ENCODE results near the gene IFT122.
"Not testable (repeated sequence)": the region's sequence is repeated elsewhere in the genome, so short reads cannot be mapped to it uniquely, and the experiment has no call there.

Gene IFT122

DNA sequence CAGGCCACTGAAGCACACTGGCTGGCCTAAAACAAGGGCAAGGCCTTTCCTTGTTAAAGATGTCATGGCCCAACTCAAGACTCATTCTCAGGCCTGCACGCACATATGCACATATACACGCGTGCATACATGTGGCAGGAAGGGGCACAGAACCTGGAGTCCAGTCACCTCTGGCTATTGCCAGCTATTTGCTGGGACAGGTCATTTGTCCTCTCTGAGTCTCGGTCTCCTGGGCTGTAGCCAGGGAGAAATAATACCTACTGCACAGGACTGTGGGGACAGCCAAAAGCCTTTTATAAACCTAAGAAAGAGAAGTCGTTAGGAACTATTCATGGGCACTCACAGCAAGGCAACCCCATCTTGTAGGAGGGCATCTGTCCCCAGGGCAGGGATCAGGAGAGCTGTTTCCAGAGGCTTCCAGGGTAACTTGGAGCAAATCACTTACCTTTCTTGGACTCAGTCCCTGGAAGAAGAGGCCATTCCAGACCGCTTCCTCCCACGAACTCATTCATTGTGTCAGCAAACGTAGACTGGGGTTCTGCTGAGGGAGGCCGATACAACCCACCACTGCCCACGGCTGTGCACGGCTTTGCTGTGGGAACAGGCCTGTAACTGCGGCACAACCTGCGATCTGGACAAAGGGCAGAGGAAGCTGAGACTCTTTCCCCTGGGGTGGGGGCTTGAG lies 47.3 kb downstream of the IFT122 start:
- Histone ChIP-seq H3K27ac (ENCODE audit: low read length) (no peak overlapping the region), H3K9me3 (ENCODE audit: control insufficient read depth in 2 of 2, low read length in 2 of 2) (no peaks in the 10 kb centered on the region), H3K36me3 (ENCODE audit: control insufficient read depth in 2 of 2, insufficient read depth in 2 of 2, low read length in 2 of 2) (peaks cover 13 to 19% of the 10 kb centered on the region in 2 donors), H3K9ac (ENCODE audit: low read length in 2 of 2) (no peak overlapping the region), H3K4me3 (ENCODE audit: low read length in 2 of 2) (no peak overlapping the region), H3K4me1 (ENCODE audit: control insufficient read depth, insufficient read depth, low read length) (peaks cover 12% of the 10 kb centered on the region), H3K27me3 (ENCODE audit: control insufficient read depth in 1 of 2, insufficient read depth in 2 of 2, low read length in 2 of 2) (no peaks in the 10 kb centered on the region)

- H3K27ac ChIP-seq (ENCODE audit: low read length); H3K27me3 ChIP-seq (ENCODE audit: control insufficient read depth in 1 of 2, insufficient read depth in 2 of 2, low read length in 2 of 2); H3K9ac ChIP-seq (ENCODE audit: low read length in 2 of 2); H3K9me3 ChIP-seq (ENCODE audit: control insufficient read depth in 2 of 2, low read length in 2 of 2); H3K4me3 ChIP-seq (ENCODE audit: low read length in 2 of 2): not testable (repeated sequence)
- H3K4me1 ChIP-seq (ENCODE audit: control insufficient read depth, insufficient read depth, low read length): peaks cover 12% of the 10 kb centered on the region
- H3K36me3 ChIP-seq (ENCODE audit: control insufficient read depth in 2 of 2, insufficient read depth in 2 of 2, low read length in 2 of 2): peaks cover 18 to 23% of the 10 kb centered on the region in 2 donors
Measured at GRCh38 chr3:129487868-129488335, 47.9 kb downstream of the IFT122 start.

DNA sequence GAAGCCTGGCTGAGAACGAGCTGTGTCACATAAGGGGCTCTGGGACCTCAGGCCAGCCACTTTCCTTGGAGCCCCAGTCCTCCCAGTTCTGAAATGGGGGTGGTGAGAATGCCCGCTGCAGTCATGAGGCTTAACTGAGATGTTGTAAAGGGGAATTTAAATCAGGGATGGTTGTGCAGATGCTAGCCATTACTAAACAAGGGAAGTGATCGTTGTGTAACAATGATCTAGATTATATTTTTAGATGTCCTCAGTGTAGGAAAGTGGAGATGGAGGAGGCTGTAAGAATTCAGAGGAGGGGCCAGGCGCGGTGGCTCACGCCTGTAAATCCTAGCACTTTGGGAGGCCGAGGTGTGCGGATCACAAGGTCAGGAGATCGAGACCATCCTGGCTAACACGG lies 49.2 kb downstream of the IFT122 start:
- H3K4me1 ChIP-seq (ENCODE audit: control insufficient read depth, insufficient read depth, low read length): peaks cover 13% of the 10 kb centered on the region

GRCh38 chr3:129490273-129490675 lies 50.2 kb downstream of the IFT122 start:
- peaks cover 17% of the 10 kb centered on the region for H3K4me1 ChIP-seq (ENCODE audit: control insufficient read depth, insufficient read depth, low read length)
- H3K27me3 ChIP-seq (ENCODE audit: control insufficient read depth in 1 of 2, insufficient read depth in 2 of 2, low read length in 2 of 2): no peaks in the 10 kb centered on the region
- peak overlapping the region; percentile 31 for H3K27ac ChIP-seq (ENCODE audit: low read length)
- no peak overlapping the region for H3K4me3 ChIP-seq (ENCODE audit: low read length in 2 of 2)
- H3K36me3 ChIP-seq (ENCODE audit: control insufficient read depth in 2 of 2, insufficient read depth in 2 of 2, low read length in 2 of 2): peaks cover 27 to 31% of the 10 kb centered on the region in 2 donors
- no peaks in the 10 kb centered on the region for H3K9me3 ChIP-seq (ENCODE audit: control insufficient read depth in 2 of 2, low read length in 2 of 2)
- H3K9ac ChIP-seq (ENCODE audit: low read length in 2 of 2): no peak overlapping the region

More for the DNA sequence above, 49.2 kb downstream of the IFT122 start:
- H3K27me3 ChIP-seq (ENCODE audit: control insufficient read depth in 1 of 2, insufficient read depth in 2 of 2, low read length in 2 of 2); H3K4me3 ChIP-seq (ENCODE audit: low read length in 2 of 2); H3K9me3 ChIP-seq (ENCODE audit: control insufficient read depth in 2 of 2, low read length in 2 of 2); H3K9ac ChIP-seq (ENCODE audit: low read length in 2 of 2); H3K27ac ChIP-seq (ENCODE audit: low read length): not testable (repeated sequence)
- peaks cover 26 to 29% of the 10 kb centered on the region in 2 donors for H3K36me3 ChIP-seq (ENCODE audit: control insufficient read depth in 2 of 2, insufficient read depth in 2 of 2, low read length in 2 of 2)

- H3K9ac ChIP-seq (ENCODE audit: low read length in 2 of 2); H3K27me3 ChIP-seq (ENCODE audit: control insufficient read depth in 1 of 2, insufficient read depth in 2 of 2, low read length in 2 of 2); H3K9me3 ChIP-seq (ENCODE audit: control insufficient read depth in 2 of 2, low read length in 2 of 2); H3K4me3 ChIP-seq (ENCODE audit: low read length in 2 of 2): not testable (repeated sequence)
- Histone ChIP-seq H3K27ac (ENCODE audit: low read length) (peak overlapping the region; percentile 31), H3K4me1 (ENCODE audit: control insufficient read depth, insufficient read depth, low read length) (peaks cover 17% of the 10 kb centered on the region), H3K36me3 (ENCODE audit: control insufficient read depth in 2 of 2, insufficient read depth in 2 of 2, low read length in 2 of 2) (peaks cover 24 to 31% of the 10 kb centered on the region in 2 donors)
Measured at GRCh38 chr3:129491077-129491476, 51.1 kb downstream of the IFT122 start.

DNA sequence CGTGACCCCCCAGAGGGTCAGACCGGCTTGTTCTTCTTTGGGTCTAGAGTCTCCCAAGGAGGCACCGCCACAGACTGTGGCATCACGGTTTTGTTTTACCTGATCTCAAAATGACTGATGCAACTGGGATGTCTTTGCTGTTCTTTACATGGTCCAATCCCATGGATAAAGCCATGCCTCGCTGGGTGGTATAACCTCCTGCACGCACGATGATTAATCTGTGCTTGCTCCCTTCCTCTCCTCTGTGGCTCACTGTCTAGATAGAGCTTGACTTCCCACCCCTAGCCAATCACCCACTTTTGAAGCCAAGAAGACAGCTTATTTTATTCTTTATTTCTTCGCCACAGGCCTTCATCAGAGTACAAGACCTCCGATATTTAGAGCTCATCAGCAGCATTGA lies 51.8 kb downstream of the IFT122 start:
- Histone ChIP-seq H3K4me1 (ENCODE audit: control insufficient read depth, insufficient read depth, low read length) (peaks cover 12% of the 10 kb centered on the region), H3K9ac (ENCODE audit: low read length in 2 of 2) (no peak overlapping the region), H3K4me3 (ENCODE audit: low read length in 2 of 2) (no peak overlapping the region), H3K9me3 (ENCODE audit: control insufficient read depth in 2 of 2, low read length in 2 of 2) (no peaks in the 10 kb centered on the region), H3K27ac (ENCODE audit: low read length) (no peak overlapping the region), H3K27me3 (ENCODE audit: control insufficient read depth in 1 of 2, insufficient read depth in 2 of 2, low read length in 2 of 2) (no peaks in the 10 kb centered on the region), H3K36me3 (ENCODE audit: control insufficient read depth in 2 of 2, insufficient read depth in 2 of 2, low read length in 2 of 2) (peaks cover 22 to 29% of the 10 kb centered on the region in 2 donors)

DNA sequence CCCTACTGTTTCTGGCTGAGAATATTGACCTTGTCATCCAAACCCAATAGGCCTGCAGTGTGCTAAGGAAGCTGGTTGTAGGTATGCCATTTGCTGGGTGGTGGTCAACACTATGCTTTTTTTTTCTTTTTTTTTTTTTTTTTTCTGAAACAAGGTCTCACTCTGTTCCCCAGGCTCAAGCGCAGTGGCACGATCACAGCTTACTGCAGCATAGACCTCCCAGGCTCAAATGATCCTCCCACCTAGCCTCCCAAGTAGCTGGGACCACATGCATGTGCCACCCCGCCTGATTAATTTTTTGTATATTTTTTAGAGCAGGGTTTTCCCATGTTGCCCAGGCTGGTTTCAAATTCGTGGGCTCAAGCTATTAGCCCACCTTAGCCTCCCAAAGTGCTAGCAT lies 52.7 kb downstream of the IFT122 start:
- Histone ChIP-seq H3K4me1 (ENCODE audit: control insufficient read depth, insufficient read depth, low read length) (peaks cover 12% of the 10 kb centered on the region), H3K9me3 (ENCODE audit: control insufficient read depth in 2 of 2, low read length in 2 of 2) (no peaks in the 10 kb centered on the region), H3K27me3 (ENCODE audit: control insufficient read depth in 1 of 2, insufficient read depth in 2 of 2, low read length in 2 of 2) (no peaks in the 10 kb centered on the region), H3K36me3 (ENCODE audit: control insufficient read depth in 2 of 2, insufficient read depth in 2 of 2, low read length in 2 of 2) (peaks cover 22 to 27% of the 10 kb centered on the region in 2 donors), H3K4me3 (ENCODE audit: low read length in 2 of 2) (no peak overlapping the region), H3K9ac (ENCODE audit: low read length in 2 of 2) (no peak overlapping the region), H3K27ac (ENCODE audit: low read length) (no peak overlapping the region)

DNA sequence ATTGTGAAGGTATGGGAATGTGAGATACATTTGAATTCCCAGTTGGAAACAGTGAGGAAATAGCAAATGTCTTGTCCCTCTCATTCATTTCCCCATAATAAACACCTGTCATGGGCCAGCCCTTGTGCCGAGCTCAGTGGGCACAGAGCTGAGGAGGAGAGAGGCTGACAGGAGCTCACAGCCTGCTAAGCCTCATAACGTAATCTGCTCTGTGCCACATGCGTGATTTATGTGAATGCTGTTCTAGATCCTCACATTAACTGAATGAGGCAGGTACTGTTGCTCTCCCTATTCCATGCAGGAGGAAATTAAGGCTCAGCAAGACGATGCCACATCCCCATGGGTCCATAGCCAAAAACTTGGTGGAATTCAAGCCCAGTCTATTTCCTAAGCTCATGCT lies 53.2 kb downstream of the IFT122 start:
- H3K4me3 ChIP-seq (ENCODE audit: low read length in 2 of 2): no peak overlapping the region
- no peak overlapping the region for H3K27ac ChIP-seq (ENCODE audit: low read length)
- no peaks in the 10 kb centered on the region for H3K9me3 ChIP-seq (ENCODE audit: control insufficient read depth in 2 of 2, low read length in 2 of 2)
- H3K36me3 ChIP-seq (ENCODE audit: control insufficient read depth in 2 of 2, insufficient read depth in 2 of 2, low read length in 2 of 2): peaks cover 22 to 27% of the 10 kb centered on the region in 2 donors
- H3K4me1 ChIP-seq (ENCODE audit: control insufficient read depth, insufficient read depth, low read length): peaks cover 12% of the 10 kb centered on the region
- H3K9ac ChIP-seq (ENCODE audit: low read length in 2 of 2): no peak overlapping the region
- no peaks in the 10 kb centered on the region for H3K27me3 ChIP-seq (ENCODE audit: control insufficient read depth in 1 of 2, insufficient read depth in 2 of 2, low read length in 2 of 2)

DNA sequence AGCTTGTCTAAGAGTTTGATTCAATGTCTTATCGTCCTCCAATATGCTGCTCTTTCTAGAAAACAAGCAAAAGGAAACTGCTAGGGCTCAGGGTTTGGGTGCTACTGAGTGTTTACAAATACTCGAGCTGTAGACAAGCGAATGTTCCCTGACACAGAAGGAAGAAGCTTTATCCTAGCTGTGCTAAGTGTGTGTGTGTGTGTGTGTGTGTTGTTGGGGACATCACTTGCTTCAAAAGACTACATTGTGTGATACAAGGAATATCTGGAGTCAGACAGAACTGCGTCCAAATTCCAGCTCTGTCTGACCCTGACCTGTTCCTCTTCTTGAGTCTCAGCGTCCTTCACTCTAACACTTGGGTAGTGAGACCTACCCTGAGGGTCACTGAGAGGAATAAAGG lies 54.5 kb downstream of the IFT122 start:
- not testable (repeated sequence) for H3K4me3 ChIP-seq (ENCODE audit: low read length in 2 of 2); H3K27ac ChIP-seq (ENCODE audit: low read length); H3K9ac ChIP-seq (ENCODE audit: low read length in 2 of 2); H3K9me3 ChIP-seq (ENCODE audit: control insufficient read depth in 2 of 2, low read length in 2 of 2); H3K27me3 ChIP-seq (ENCODE audit: control insufficient read depth in 1 of 2, insufficient read depth in 2 of 2, low read length in 2 of 2)
- Histone ChIP-seq H3K36me3 (ENCODE audit: control insufficient read depth in 2 of 2, insufficient read depth in 2 of 2, low read length in 2 of 2) (peaks cover 22 to 27% of the 10 kb centered on the region in 2 donors), H3K4me1 (ENCODE audit: control insufficient read depth, insufficient read depth, low read length) (peaks cover 12% of the 10 kb centered on the region)

- H3K36me3 ChIP-seq (ENCODE audit: control insufficient read depth in 2 of 2, insufficient read depth in 2 of 2, low read length in 2 of 2): peaks cover 26 to 27% of the 10 kb centered on the region in 2 donors
- H3K27me3 ChIP-seq (ENCODE audit: control insufficient read depth in 1 of 2, insufficient read depth in 2 of 2, low read length in 2 of 2); H3K9ac ChIP-seq (ENCODE audit: low read length in 2 of 2); H3K4me3 ChIP-seq (ENCODE audit: low read length in 2 of 2); H3K27ac ChIP-seq (ENCODE audit: low read length); H3K9me3 ChIP-seq (ENCODE audit: control insufficient read depth in 2 of 2, low read length in 2 of 2): not testable (repeated sequence)
- H3K4me1 ChIP-seq (ENCODE audit: control insufficient read depth, insufficient read depth, low read length): peaks cover 12% of the 10 kb centered on the region
Measured at GRCh38 chr3:129495006-129495639, 55.1 kb downstream of the IFT122 start.

DNA sequence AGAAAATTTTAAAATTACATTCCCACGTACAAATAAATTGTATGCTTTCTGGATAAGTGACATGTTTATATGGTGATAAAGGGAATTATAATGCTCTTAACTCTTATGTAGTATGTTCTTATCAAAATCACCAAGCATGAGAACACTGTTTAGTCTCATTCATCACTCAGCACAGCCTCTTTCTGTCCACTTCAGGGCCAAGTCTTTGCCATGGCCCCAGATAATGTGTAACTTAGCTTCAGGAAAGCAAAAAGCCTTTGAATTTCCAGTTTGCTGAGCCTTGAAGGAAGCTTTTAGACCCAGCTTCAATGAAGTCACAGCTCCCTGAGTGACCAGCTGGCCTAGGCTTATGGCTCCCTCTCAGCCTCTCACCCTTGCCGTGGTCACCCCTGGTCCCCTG lies 57.9 kb downstream of the IFT122 start:
- H3K4me1 ChIP-seq (ENCODE audit: control insufficient read depth, insufficient read depth, low read length); H3K27ac ChIP-seq (ENCODE audit: low read length); H3K4me3 ChIP-seq (ENCODE audit: low read length in 2 of 2); H3K9ac ChIP-seq (ENCODE audit: low read length in 2 of 2); H3K9me3 ChIP-seq (ENCODE audit: control insufficient read depth in 2 of 2, low read length in 2 of 2); H3K27me3 ChIP-seq (ENCODE audit: control insufficient read depth in 1 of 2, insufficient read depth in 2 of 2, low read length in 2 of 2): not testable (repeated sequence)
- H3K36me3 ChIP-seq (ENCODE audit: control insufficient read depth in 2 of 2, insufficient read depth in 2 of 2, low read length in 2 of 2): peaks cover 24 to 37% of the 10 kb centered on the region in 2 donors

Measured in stomach smooth muscle (tissue), 2 donors.